ENCODE measurements around the gene SLC38A5. TPM values are rescaled to one million over a fixed set of nuclear protein-coding genes. Genes with fewer than 3 reads are reported as not detected.
A peak's percentile ranks its signal among the peaks of the same experiment; 100 is the strongest.

Gene SLC38A5
- total RNA-seq, 1 experiment from 2014 or later, result 50.6 TPM

DNA sequence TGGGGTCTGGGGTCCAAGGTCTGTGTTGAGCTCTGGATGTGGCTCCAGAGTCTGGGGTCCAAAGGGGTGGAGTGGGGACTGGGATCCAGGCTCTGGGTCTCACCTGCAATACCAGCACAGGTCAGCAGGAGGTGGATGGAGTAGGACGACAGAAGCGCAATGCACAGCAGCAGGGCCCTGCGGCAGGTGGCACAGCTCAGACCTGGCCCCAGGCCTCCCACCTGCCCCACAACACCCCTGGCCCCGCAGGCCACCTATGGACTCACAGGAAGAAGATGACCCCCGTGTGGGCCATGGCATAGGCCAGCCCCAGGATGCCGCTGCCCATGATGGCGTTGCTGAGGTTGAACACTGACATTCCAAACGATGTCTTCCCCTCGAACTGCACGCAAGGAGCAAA, 3.4 kb downstream of the SLC38A5 start:
- DNase-seq (ENCODE audit: low spot score) (peak; percentile 58), ATAC-seq (peak; percentile 67)
- Mint-ChIP-seq H3K27me3 (ENCODE audit: low read depth) (no peaks in the 10 kb centered on the region), H3K27ac (no peak overlapping the region), H3K9me3 (no peaks in the 10 kb centered on the region), H3K4me1 (peaks cover 23% of the 10 kb centered on the region), H3K36me3 (peaks cover 20% of the 10 kb centered on the region), H3K4me3 (peak overlapping the region; percentile 41)
- TF ChIP-seq, protein P1, sequence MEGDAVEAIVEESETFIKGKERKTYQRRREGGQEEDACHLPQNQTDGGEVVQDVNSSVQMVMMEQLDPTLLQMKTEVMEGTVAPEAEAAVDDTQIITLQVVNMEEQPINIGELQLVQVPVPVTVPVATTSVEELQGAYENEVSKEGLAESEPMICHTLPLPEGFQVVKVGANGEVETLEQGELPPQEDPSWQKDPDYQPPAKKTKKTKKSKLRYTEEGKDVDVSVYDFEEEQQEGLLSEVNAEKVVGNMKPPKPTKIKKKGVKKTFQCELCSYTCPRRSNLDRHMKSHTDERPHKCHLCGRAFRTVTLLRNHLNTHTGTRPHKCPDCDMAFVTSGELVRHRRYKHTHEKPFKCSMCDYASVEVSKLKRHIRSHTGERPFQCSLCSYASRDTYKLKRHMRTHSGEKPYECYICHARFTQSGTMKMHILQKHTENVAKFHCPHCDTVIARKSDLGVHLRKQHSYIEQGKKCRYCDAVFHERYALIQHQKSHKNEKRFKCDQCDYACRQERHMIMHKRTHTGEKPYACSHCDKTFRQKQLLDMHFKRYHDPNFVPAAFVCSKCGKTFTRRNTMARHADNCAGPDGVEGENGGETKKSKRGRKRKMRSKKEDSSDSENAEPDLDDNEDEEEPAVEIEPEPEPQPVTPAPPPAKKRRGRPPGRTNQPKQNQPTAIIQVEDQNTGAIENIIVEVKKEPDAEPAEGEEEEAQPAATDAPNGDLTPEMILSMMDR (IDR thresholded peaks at IDR 0.05), result peak; percentile 31; the same call in 1 of the 2 replicates
- no peak for TF ChIP-seq SP1 (CRISPR knock-in tag; conservative IDR thresholded peaks at IDR 0.05)
- CTCF ChIA-PET, result interaction anchor here (0.6 to 3.5 kb wide), 5 partner anchors 13 to 750 kb away, joined by 3 to 16 read pairs (median 3); no protein-coding TSS in a partner anchor
- POLR2A ChIA-PET, result no interaction called here

DNA sequence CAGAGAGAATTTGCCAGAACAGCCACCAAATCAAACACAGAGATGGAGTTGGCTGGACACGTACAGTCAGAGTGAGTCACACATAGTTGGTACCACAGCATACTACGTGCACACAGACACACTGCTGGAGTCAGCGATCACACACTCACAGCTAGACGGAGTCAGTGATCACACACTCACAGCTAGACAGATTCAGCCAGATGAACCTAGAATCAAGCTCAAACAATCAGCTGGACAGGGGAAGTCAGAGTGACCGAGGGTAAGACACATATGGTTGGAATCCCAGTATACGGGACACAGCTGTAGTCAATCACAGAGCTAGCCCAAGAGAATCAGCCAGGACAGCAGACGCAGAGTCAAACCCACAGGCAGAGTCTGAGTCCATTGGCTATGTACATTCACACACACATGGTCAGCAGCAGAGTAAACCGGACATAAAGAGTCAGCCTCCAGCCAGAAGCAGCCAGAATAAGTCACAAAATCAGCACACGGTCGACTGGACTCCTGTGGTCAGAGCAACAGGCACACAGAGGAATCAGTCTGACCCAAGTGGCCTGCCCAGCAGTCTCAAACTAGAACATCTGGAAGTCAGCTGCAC, 4.6 kb downstream of the SLC38A5 start:
- TF ChIP-seq SMAD4 (CRISPR knock-in tag; IDR thresholded peaks at IDR 0.05), result no peak
- TF ChIP-seq, protein P2, sequence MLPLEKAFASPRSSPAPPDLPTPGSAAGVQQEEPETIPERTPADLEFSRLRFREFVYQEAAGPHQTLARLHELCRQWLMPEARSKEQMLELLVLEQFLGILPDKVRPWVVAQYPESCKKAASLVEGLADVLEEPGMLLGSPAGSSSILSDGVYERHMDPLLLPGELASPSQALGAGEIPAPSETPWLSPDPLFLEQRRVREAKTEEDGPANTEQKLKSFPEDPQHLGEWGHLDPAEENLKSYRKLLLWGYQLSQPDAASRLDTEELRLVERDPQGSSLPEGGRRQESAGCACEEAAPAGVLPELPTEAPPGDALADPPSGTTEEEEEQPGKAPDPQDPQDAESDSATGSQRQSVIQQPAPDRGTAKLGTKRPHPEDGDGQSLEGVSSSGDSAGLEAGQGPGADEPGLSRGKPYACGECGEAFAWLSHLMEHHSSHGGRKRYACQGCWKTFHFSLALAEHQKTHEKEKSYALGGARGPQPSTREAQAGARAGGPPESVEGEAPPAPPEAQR (CRISPR knock-in tag; IDR thresholded peaks at IDR 0.05), result no peak
- no peak overlapping the region for H3K4me3 Mint-ChIP-seq
- ChIA-PET CTCF (interaction anchor here (1.1 to 1.2 kb wide), 2 partner anchors 9 to 382 kb away, joined by 3 to 4 read pairs; no protein-coding TSS in a partner anchor), POLR2A (no interaction called here)
- no peak for DNase-seq (ENCODE audit: low spot score)
- no peak overlapping the region for H3K27ac Mint-ChIP-seq
- peaks cover 18% of the 10 kb centered on the region for H3K4me1 Mint-ChIP-seq
- H3K9me3 Mint-ChIP-seq, result no peaks in the 10 kb centered on the region
- H3K36me3 Mint-ChIP-seq, result peaks cover 26% of the 10 kb centered on the region
- no peaks in the 10 kb centered on the region for H3K27me3 Mint-ChIP-seq (ENCODE audit: low read depth)
- no peak for ATAC-seq

DNA sequence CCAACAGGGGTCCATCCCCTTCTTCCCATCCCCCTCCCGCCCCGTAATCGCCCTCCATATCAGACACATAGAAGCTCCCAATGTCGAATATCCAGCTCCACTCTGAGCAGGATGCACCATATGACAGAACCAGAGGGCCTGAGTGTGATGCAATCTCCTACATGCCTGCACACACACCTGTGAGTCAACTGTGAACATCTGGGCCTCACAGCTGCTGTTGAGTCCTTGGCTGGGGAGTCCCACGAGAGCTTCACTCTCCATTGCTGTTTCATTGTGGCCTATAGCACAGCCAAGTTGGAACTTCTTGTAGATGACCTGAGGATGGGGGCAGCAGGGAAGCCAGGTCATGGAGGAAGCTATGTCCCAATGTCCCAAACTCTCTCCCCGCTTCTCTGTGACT, 8.2 kb downstream of the SLC38A5 start:
- Mint-ChIP-seq H3K27ac (no peak overlapping the region), H3K4me1 (peaks cover 3% of the 10 kb centered on the region), H3K9me3 (no peaks in the 10 kb centered on the region), H3K27me3 (ENCODE audit: low read depth) (no peaks in the 10 kb centered on the region), H3K4me3 (no peak overlapping the region), H3K36me3 (peaks cover 40% of the 10 kb centered on the region)
- ChIA-PET CTCF (no interaction called here), POLR2A (no interaction called here)
- ATAC-seq, result no peak
- DNase-seq (ENCODE audit: low spot score), result no peak
- no peak for TF ChIP-seq NR3C1 (CRISPR knock-in tag; conservative IDR thresholded peaks at IDR 0.05; ENCODE audit: low read depth)
- TF ChIP-seq PRRX2 (CRISPR knock-in tag; IDR thresholded peaks at IDR 0.05), result no peak
- TF ChIP-seq, protein P3, sequence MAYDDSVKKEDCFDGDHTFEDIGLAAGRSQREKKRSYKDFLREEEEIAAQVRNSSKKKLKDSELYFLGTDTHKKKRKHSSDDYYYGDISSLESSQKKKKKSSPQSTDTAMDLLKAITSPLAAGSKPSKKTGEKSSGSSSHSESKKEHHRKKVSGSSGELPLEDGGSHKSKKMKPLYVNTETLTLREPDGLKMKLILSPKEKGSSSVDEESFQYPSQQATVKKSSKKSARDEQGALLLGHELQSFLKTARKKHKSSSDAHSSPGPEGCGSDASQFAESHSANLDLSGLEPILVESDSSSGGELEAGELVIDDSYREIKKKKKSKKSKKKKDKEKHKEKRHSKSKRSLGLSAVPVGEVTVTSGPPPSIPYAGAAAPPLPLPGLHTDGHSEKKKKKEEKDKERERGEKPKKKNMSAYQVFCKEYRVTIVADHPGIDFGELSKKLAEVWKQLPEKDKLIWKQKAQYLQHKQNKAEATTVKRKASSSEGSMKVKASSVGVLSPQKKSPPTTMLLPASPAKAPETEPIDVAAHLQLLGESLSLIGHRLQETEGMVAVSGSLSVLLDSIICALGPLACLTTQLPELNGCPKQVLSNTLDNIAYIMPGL (CRISPR knock-in tag; IDR thresholded peaks at IDR 0.05), result no peak
- no peak for TF ChIP-seq CBFB (CRISPR knock-in tag; IDR thresholded peaks at IDR 0.05; ENCODE audit: low read depth)
- TF ChIP-seq JAZF1 (CRISPR knock-in tag; IDR thresholded peaks at IDR 0.05), result no peak
- no peak for TF ChIP-seq KAT7 (CRISPR knock-in tag; IDR thresholded peaks at IDR 0.05; ENCODE audit: borderline replicate concordance)
- no peak for TF ChIP-seq NFATC4 (CRISPR knock-in tag; IDR thresholded peaks at IDR 0.05)
- TF ChIP-seq, protein P4, sequence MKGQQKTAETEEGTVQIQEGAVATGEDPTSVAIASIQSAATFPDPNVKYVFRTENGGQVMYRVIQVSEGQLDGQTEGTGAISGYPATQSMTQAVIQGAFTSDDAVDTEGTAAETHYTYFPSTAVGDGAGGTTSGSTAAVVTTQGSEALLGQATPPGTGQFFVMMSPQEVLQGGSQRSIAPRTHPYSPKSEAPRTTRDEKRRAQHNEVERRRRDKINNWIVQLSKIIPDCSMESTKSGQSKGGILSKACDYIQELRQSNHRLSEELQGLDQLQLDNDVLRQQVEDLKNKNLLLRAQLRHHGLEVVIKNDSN (CRISPR knock-in tag; IDR thresholded peaks at IDR 0.05), result no peak
- TF ChIP-seq, protein P5, sequence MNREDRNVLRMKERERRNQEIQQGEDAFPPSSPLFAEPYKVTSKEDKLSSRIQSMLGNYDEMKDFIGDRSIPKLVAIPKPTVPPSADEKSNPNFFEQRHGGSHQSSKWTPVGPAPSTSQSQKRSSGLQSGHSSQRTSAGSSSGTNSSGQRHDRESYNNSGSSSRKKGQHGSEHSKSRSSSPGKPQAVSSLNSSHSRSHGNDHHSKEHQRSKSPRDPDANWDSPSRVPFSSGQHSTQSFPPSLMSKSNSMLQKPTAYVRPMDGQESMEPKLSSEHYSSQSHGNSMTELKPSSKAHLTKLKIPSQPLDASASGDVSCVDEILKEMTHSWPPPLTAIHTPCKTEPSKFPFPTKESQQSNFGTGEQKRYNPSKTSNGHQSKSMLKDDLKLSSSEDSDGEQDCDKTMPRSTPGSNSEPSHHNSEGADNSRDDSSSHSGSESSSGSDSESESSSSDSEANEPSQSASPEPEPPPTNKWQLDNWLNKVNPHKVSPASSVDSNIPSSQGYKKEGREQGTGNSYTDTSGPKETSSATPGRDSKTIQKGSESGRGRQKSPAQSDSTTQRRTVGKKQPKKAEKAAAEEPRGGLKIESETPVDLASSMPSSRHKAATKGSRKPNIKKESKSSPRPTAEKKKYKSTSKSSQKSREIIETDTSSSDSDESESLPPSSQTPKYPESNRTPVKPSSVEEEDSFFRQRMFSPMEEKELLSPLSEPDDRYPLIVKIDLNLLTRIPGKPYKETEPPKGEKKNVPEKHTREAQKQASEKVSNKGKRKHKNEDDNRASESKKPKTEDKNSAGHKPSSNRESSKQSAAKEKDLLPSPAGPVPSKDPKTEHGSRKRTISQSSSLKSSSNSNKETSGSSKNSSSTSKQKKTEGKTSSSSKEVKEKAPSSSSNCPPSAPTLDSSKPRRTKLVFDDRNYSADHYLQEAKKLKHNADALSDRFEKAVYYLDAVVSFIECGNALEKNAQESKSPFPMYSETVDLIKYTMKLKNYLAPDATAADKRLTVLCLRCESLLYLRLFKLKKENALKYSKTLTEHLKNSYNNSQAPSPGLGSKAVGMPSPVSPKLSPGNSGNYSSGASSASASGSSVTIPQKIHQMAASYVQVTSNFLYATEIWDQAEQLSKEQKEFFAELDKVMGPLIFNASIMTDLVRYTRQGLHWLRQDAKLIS (CRISPR knock-in tag; IDR thresholded peaks at IDR 0.05; ENCODE audit: borderline replicate concordance), result no peak
- TF ChIP-seq, protein P6, sequence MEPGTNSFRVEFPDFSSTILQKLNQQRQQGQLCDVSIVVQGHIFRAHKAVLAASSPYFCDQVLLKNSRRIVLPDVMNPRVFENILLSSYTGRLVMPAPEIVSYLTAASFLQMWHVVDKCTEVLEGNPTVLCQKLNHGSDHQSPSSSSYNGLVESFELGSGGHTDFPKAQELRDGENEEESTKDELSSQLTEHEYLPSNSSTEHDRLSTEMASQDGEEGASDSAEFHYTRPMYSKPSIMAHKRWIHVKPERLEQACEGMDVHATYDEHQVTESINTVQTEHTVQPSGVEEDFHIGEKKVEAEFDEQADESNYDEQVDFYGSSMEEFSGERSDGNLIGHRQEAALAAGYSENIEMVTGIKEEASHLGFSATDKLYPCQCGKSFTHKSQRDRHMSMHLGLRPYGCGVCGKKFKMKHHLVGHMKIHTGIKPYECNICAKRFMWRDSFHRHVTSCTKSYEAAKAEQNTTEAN (CRISPR knock-in tag; IDR thresholded peaks at IDR 0.05), result no peak
- no peak for TF ChIP-seq FOXK1 (CRISPR knock-in tag; IDR thresholded peaks at IDR 0.05)
- TF ChIP-seq, protein P7, sequence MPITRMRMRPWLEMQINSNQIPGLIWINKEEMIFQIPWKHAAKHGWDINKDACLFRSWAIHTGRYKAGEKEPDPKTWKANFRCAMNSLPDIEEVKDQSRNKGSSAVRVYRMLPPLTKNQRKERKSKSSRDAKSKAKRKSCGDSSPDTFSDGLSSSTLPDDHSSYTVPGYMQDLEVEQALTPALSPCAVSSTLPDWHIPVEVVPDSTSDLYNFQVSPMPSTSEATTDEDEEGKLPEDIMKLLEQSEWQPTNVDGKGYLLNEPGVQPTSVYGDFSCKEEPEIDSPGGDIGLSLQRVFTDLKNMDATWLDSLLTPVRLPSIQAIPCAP (CRISPR knock-in tag; IDR thresholded peaks at IDR 0.05), result no peak
- TF ChIP-seq RORB (CRISPR knock-in tag; IDR thresholded peaks at IDR 0.05), result no peak
- TF ChIP-seq, protein P1 (IDR thresholded peaks at IDR 0.05), result no peak
